ENCODE measurements around the gene SLCO3A1.

Gene SLCO3A1

DNA sequence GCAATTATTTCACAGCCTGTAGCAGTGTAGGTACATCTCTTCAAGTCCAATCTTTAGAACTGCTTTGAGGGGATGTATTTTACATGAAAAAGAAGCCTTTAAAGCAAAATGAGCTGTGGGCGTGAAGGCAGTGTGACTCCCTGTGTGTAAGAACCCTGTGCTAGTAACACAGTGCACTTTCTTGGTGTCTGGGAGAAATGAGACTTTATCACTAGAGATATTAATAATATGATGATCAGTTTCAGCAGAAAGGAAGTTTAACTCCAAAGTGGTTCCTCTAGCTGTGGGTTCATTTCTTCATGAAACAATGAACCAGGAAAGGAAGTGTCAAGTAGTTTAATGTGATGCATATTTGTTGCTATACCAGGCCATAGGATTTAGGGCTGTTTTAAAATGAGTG, 41.5 kb downstream of the SLCO3A1 start:
- H3K36me3 ChIP-seq (ENCODE audit: insufficient read depth, low read length): no peaks in the 10 kb centered on the region
- H3F3A ChIP-seq (ENCODE audit: low read depth): no peaks in the 10 kb centered on the region
- TF ChIP-seq, protein P1, sequence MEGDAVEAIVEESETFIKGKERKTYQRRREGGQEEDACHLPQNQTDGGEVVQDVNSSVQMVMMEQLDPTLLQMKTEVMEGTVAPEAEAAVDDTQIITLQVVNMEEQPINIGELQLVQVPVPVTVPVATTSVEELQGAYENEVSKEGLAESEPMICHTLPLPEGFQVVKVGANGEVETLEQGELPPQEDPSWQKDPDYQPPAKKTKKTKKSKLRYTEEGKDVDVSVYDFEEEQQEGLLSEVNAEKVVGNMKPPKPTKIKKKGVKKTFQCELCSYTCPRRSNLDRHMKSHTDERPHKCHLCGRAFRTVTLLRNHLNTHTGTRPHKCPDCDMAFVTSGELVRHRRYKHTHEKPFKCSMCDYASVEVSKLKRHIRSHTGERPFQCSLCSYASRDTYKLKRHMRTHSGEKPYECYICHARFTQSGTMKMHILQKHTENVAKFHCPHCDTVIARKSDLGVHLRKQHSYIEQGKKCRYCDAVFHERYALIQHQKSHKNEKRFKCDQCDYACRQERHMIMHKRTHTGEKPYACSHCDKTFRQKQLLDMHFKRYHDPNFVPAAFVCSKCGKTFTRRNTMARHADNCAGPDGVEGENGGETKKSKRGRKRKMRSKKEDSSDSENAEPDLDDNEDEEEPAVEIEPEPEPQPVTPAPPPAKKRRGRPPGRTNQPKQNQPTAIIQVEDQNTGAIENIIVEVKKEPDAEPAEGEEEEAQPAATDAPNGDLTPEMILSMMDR (conservative IDR thresholded peaks at IDR 0.05; ENCODE audit: low read length): no peak
- TF ChIP-seq EZH2phosphoT487 (IDR thresholded peaks at IDR 0.05; ENCODE audit: borderline replicate concordance): no peak
- H3K4me3 ChIP-seq (ENCODE audit: low read length, poor library complexity, severe bottlenecking): no peak overlapping the region
- H3K9me2 ChIP-seq (replicated peaks; ENCODE audit: low read depth, low read length): no peaks in the 10 kb centered on the region
- H3K4me2 ChIP-seq (ENCODE audit: low read depth, low read length, poor library complexity, severe bottlenecking): no peak overlapping the region
- H3K4me1 ChIP-seq (ENCODE audit: insufficient read depth, low read length, poor library complexity, severe bottlenecking): no peaks in the 10 kb centered on the region
- no peak overlapping the region for H2AFZ ChIP-seq (ENCODE audit: low read length)
- H3K9me3 ChIP-seq (ENCODE audit: insufficient read depth, low read depth, low read length): no peaks in the 10 kb centered on the region
- no peak overlapping the region for H3K9ac ChIP-seq (ENCODE audit: low read depth, low read length, poor library complexity, severe bottlenecking)
- no peaks in the 10 kb centered on the region for H4K20me1 ChIP-seq (ENCODE audit: insufficient read depth, low read length, poor library complexity, severe bottlenecking)
- no peaks in the 10 kb centered on the region for H3K79me2 ChIP-seq (ENCODE audit: insufficient read depth, low read length)
- H3K27me3 ChIP-seq (ENCODE audit: insufficient read depth, low read length, poor library complexity, severe bottlenecking): no peaks in the 10 kb centered on the region

DNA sequence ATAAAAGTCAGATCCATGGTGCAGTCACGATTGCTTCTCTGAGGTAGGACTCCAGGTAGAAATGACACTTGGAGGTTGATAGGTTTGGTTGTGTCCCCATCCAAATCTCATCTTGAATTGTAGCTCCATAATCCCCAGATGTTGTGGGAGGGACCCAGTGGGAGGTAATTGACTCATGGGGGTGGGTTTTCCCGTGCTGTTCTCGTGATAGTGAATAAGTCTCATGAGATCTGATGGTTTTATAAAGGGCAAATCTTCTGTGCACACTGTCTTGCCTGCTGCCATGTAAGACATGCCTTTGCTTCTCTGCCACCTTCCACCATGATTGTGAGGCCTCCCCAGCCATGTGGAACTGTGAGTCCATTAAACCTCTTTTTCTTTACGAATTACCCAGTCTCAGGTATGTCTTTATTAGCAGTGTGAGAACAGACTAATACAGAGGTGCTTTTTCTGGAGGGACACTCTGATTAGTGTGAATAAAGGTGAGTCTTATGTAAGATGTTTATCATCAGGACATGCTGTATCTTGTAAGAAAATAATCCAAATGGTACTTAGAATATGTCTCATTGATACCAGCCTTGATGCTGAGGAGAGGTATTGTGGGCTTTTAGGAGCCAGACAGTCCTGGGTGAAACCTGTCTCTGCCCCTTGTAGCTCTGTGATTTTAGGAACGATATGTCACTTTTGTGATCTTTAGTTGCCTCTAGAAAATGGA, 43.0 kb downstream of the SLCO3A1 start:
- TF ChIP-seq, protein P1 (conservative IDR thresholded peaks at IDR 0.05; ENCODE audit: low read length): no peak
- TF ChIP-seq EZH2phosphoT487 (IDR thresholded peaks at IDR 0.05; ENCODE audit: borderline replicate concordance): no peak
- Histone ChIP-seq H3K27me3 (ENCODE audit: insufficient read depth, low read length, poor library complexity, severe bottlenecking) (no peaks in the 10 kb centered on the region), H2AFZ (ENCODE audit: low read length) (no peak overlapping the region), H4K20me1 (ENCODE audit: insufficient read depth, low read length, poor library complexity, severe bottlenecking) (no peaks in the 10 kb centered on the region), H3F3A (ENCODE audit: low read depth) (no peaks in the 10 kb centered on the region), H3K9ac (ENCODE audit: low read depth, low read length, poor library complexity, severe bottlenecking) (no peak overlapping the region), H3K4me3 (ENCODE audit: low read length, poor library complexity, severe bottlenecking) (no peak overlapping the region), H3K9me3 (ENCODE audit: insufficient read depth, low read depth, low read length) (no peaks in the 10 kb centered on the region), H3K4me1 (ENCODE audit: insufficient read depth, low read length, poor library complexity, severe bottlenecking) (no peaks in the 10 kb centered on the region), H3K36me3 (ENCODE audit: insufficient read depth, low read length) (no peaks in the 10 kb centered on the region), H3K9me2 (replicated peaks; ENCODE audit: low read depth, low read length) (no peaks in the 10 kb centered on the region), H3K4me2 (ENCODE audit: low read depth, low read length, poor library complexity, severe bottlenecking) (no peak overlapping the region), H3K79me2 (ENCODE audit: insufficient read depth, low read length) (no peaks in the 10 kb centered on the region)

DNA sequence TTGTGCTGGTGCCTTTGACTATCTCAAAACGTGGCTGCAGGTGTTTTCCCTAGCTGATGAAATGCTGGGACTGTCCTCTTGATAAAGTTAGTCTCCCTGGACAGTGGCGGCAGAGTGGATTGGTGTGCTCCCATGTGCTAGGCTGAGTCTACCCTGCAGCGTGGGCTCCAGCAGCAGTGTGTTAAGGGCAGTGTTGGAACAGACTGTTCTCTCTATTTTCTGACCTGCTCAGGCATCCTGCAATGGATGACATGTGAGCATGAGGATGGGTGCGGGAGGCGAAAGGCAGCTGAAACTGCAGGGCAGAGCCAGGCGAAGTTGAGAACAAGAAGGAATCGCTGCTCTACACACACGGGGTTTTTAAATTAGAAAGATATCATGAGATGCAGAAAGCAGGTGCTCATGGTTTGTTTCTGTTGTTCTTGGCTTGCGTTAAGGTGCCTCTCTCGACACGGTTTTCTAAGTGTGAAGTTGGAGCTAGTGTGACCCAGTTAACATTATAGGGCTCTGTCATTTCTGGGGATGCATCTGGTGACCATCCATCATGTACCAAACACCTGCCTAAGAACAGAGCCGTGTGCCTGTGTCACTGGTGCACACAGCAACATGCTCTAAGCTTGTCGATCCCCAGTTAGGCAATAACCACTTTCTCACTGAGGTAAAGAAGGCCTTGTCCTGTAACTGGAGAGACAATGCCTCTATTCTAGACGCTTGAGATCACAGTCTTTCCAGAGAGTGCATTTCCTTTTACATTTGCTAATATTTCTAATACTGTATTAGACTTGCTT, 44.3 kb downstream of the SLCO3A1 start:
- H3K79me2 ChIP-seq (ENCODE audit: insufficient read depth, low read length): no peaks in the 10 kb centered on the region
- H3K9me3 ChIP-seq (ENCODE audit: insufficient read depth, low read depth, low read length): no peaks in the 10 kb centered on the region; the same call in 1 of the 2 replicates
- no peaks in the 10 kb centered on the region for H3K27me3 ChIP-seq (ENCODE audit: insufficient read depth, low read length, poor library complexity, severe bottlenecking)
- no peaks in the 10 kb centered on the region for H4K20me1 ChIP-seq (ENCODE audit: insufficient read depth, low read length, poor library complexity, severe bottlenecking)
- no peaks in the 10 kb centered on the region for H3F3A ChIP-seq (ENCODE audit: low read depth)
- H3K9ac ChIP-seq (ENCODE audit: low read depth, low read length, poor library complexity, severe bottlenecking): no peak overlapping the region
- no peak overlapping the region for H2AFZ ChIP-seq (ENCODE audit: low read length)
- no peaks in the 10 kb centered on the region for H3K9me2 ChIP-seq (replicated peaks; ENCODE audit: low read depth, low read length)
- no peak for TF ChIP-seq EZH2phosphoT487 (IDR thresholded peaks at IDR 0.05; ENCODE audit: borderline replicate concordance)
- TF ChIP-seq, protein P1 (conservative IDR thresholded peaks at IDR 0.05; ENCODE audit: low read length): no peak
- H3K36me3 ChIP-seq (ENCODE audit: insufficient read depth, low read length): no peaks in the 10 kb centered on the region
- no peak overlapping the region for H3K4me2 ChIP-seq (ENCODE audit: low read depth, low read length, poor library complexity, severe bottlenecking)
- H3K4me3 ChIP-seq (ENCODE audit: low read length, poor library complexity, severe bottlenecking): no peak overlapping the region
- H3K4me1 ChIP-seq (ENCODE audit: insufficient read depth, low read length, poor library complexity, severe bottlenecking): no peaks in the 10 kb centered on the region

Data from Loucy (cell line).